Measurements from ENCODE around the gene PACSIN3.

PACSIN3 gene

GRCh38 chr11:47176328-47177228 lies 9.7 kb downstream of the PACSIN3 start, which contains the start of gene ARFGAP2:
ARFGAP2 (minus strand) TSS chr11:47176879; CDS start chr11:47176853, 26 bp downstream.
- H3K27me3 Mint-ChIP-seq: peaks cover 2% of the 10 kb centered on the region
- peak within 1 kb of the TSS; percentile 97 for H3K27ac Mint-ChIP-seq
- DNase-seq (ENCODE audit: low spot score in 2 of 2): peak; percentile 91 to 95
- peaks cover 28% of the 10 kb centered on the region for H3K4me1 Mint-ChIP-seq
- H3K36me3 Mint-ChIP-seq: peaks cover 7% of the 10 kb centered on the region
- H3K9me3 Mint-ChIP-seq: no peaks in the 10 kb centered on the region
- peak within 1 kb of the TSS; percentile 94 for H3K4me3 Mint-ChIP-seq
- ATAC-seq (ENCODE audit: low read depth): peak; percentile 90

GRCh38 chr11:47175746-47176327 lies 10.4 kb downstream of the PACSIN3 start:
- H3K36me3 Mint-ChIP-seq: peaks cover 10% of the 10 kb centered on the region
- DNase-seq (ENCODE audit: low spot score in 2 of 2) (no peak), ATAC-seq (ENCODE audit: low read depth) (no peak)
- peaks cover 2% of the 10 kb centered on the region for H3K27me3 Mint-ChIP-seq
- peak overlapping the region; percentile 97 for H3K27ac Mint-ChIP-seq
- H3K4me1 Mint-ChIP-seq: peaks cover 28% of the 10 kb centered on the region
- H3K4me3 Mint-ChIP-seq: peak overlapping the region; percentile 94
- no peaks in the 10 kb centered on the region for H3K9me3 Mint-ChIP-seq

GRCh38 chr11:47172740-47173336 lies 13.4 kb downstream of the PACSIN3 start:
- H3K4me1 Mint-ChIP-seq: peaks cover 23% of the 10 kb centered on the region
- no peak overlapping the region for H3K4me3 Mint-ChIP-seq
- H3K36me3 Mint-ChIP-seq: peaks cover 13% of the 10 kb centered on the region
- DNase-seq (ENCODE audit: low spot score in 2 of 2) (no peak), ATAC-seq (ENCODE audit: low read depth) (no peak)
- H3K27ac Mint-ChIP-seq: no peak overlapping the region
- no peaks in the 10 kb centered on the region for H3K27me3 Mint-ChIP-seq
- H3K9me3 Mint-ChIP-seq: no peaks in the 10 kb centered on the region

- no peaks in the 10 kb centered on the region for H3K27me3 Mint-ChIP-seq
- ATAC-seq (ENCODE audit: low read depth) (no peak), DNase-seq (ENCODE audit: low spot score in 2 of 2) (no peak)
- H3K4me3 Mint-ChIP-seq: no peak overlapping the region
- peaks cover 13% of the 10 kb centered on the region for H3K36me3 Mint-ChIP-seq
- no peaks in the 10 kb centered on the region for H3K9me3 Mint-ChIP-seq
- H3K4me1 Mint-ChIP-seq: peaks cover 16% of the 10 kb centered on the region
- H3K27ac Mint-ChIP-seq: peak overlapping the region; percentile 75
These were observed 14.4 kb downstream of the PACSIN3 start for GRCh38 chr11:47171856-47172255.

- Mint-ChIP-seq H3K27me3 (no peaks in the 10 kb centered on the region), H3K27ac (peak overlapping the region; percentile 75), H3K4me3 (no peak overlapping the region), H3K4me1 (peaks cover 16% of the 10 kb centered on the region), H3K36me3 (peaks cover 13% of the 10 kb centered on the region), H3K9me3 (no peaks in the 10 kb centered on the region)
- ATAC-seq (ENCODE audit: low read depth) (no peak), DNase-seq (ENCODE audit: low spot score in 2 of 2) (no peak)
These were observed 15.0 kb downstream of the PACSIN3 start for GRCh38 chr11:47171061-47171838.

- H3K27ac Mint-ChIP-seq: no peak overlapping the region
- peaks cover 7% of the 10 kb centered on the region for H3K36me3 Mint-ChIP-seq
- ATAC-seq (ENCODE audit: low read depth) (no peak), DNase-seq (ENCODE audit: low spot score in 2 of 2) (no peak)
- H3K4me3 Mint-ChIP-seq: no peak overlapping the region
- H3K9me3 Mint-ChIP-seq: no peaks in the 10 kb centered on the region
- no peaks in the 10 kb centered on the region for H3K27me3 Mint-ChIP-seq
- peaks cover 2% of the 10 kb centered on the region for H3K4me1 Mint-ChIP-seq
These were observed 19.9 kb downstream of the PACSIN3 start for GRCh38 chr11:47166368-47166767.

GRCh38 chr11:47165253-47165840 lies 20.9 kb downstream of the PACSIN3 start:
- Mint-ChIP-seq H3K4me1 (peaks cover 2% of the 10 kb centered on the region), H3K27me3 (no peaks in the 10 kb centered on the region), H3K27ac (no peak overlapping the region), H3K9me3 (no peaks in the 10 kb centered on the region), H3K36me3 (peaks cover 3% of the 10 kb centered on the region), H3K4me3 (no peak overlapping the region)
- ATAC-seq (ENCODE audit: low read depth): no peak
- DNase-seq (ENCODE audit: low spot score in 2 of 2): no peak

- H3K4me3 Mint-ChIP-seq: no peak overlapping the region
- ATAC-seq (ENCODE audit: low read depth) (no peak), DNase-seq (ENCODE audit: low spot score in 2 of 2) (no peak)
- H3K36me3 Mint-ChIP-seq: peaks cover 3% of the 10 kb centered on the region
- no peaks in the 10 kb centered on the region for H3K27me3 Mint-ChIP-seq
- peaks cover 2% of the 10 kb centered on the region for H3K4me1 Mint-ChIP-seq
- H3K27ac Mint-ChIP-seq: no peak overlapping the region
- H3K9me3 Mint-ChIP-seq: no peaks in the 10 kb centered on the region
These were observed 21.9 kb downstream of the PACSIN3 start for GRCh38 chr11:47164321-47164720.

- ATAC-seq (ENCODE audit: low read depth) (no peak), DNase-seq (ENCODE audit: low spot score in 2 of 2) (no peak)
- Mint-ChIP-seq H3K9me3 (no peaks in the 10 kb centered on the region), H3K36me3 (peaks cover 3% of the 10 kb centered on the region), H3K4me1 (peaks cover 2% of the 10 kb centered on the region), H3K27ac (no peak overlapping the region), H3K4me3 (no peak overlapping the region), H3K27me3 (no peaks in the 10 kb centered on the region)
These were observed 22.3 kb downstream of the PACSIN3 start for GRCh38 chr11:47163898-47164297.

- no peaks in the 10 kb centered on the region for H3K27me3 Mint-ChIP-seq
- H3K36me3 Mint-ChIP-seq: peaks cover 3% of the 10 kb centered on the region
- no peak for DNase-seq (ENCODE audit: low spot score in 2 of 2)
- no peak overlapping the region for H3K4me3 Mint-ChIP-seq
- peaks cover 2% of the 10 kb centered on the region for H3K4me1 Mint-ChIP-seq
- ATAC-seq (ENCODE audit: low read depth): no peak
- no peaks in the 10 kb centered on the region for H3K9me3 Mint-ChIP-seq
- H3K27ac Mint-ChIP-seq: no peak overlapping the region
These were observed 23.0 kb downstream of the PACSIN3 start for GRCh38 chr11:47163193-47163592.

GRCh38 chr11:47162426-47162825 lies 23.8 kb downstream of the PACSIN3 start:
- H3K36me3 Mint-ChIP-seq: peaks cover 3% of the 10 kb centered on the region

GRCh38 chr11:47161890-47162289 lies 24.3 kb downstream of the PACSIN3 start:
- Mint-ChIP-seq H3K27me3 (no peaks in the 10 kb centered on the region), H3K36me3 (peaks cover 3% of the 10 kb centered on the region), H3K4me1 (peaks cover 2% of the 10 kb centered on the region), H3K9me3 (no peaks in the 10 kb centered on the region), H3K27ac (no peak overlapping the region), H3K4me3 (no peak overlapping the region)
- DNase-seq (ENCODE audit: low spot score in 2 of 2) (no peak), ATAC-seq (ENCODE audit: low read depth) (no peak)

More at GRCh38 chr11:47162426-47162825, 23.8 kb downstream of the PACSIN3 start:
- no peaks in the 10 kb centered on the region for H3K9me3 Mint-ChIP-seq
- peaks cover 2% of the 10 kb centered on the region for H3K4me1 Mint-ChIP-seq
- H3K27me3 Mint-ChIP-seq: no peaks in the 10 kb centered on the region
- ATAC-seq (ENCODE audit: low read depth) (no peak), DNase-seq (ENCODE audit: low spot score in 2 of 2) (no peak)
- no peak overlapping the region for H3K27ac Mint-ChIP-seq
- H3K4me3 Mint-ChIP-seq: no peak overlapping the region

GRCh38 chr11:47161134-47161854 lies 24.9 kb downstream of the PACSIN3 start:
- no peak overlapping the region for H3K27ac Mint-ChIP-seq
- DNase-seq (ENCODE audit: low spot score in 2 of 2) (peak; percentile 50 to 59), ATAC-seq (ENCODE audit: low read depth) (peak; percentile 90)
- no peak overlapping the region for H3K4me3 Mint-ChIP-seq
- peaks cover 2% of the 10 kb centered on the region for H3K4me1 Mint-ChIP-seq
- H3K27me3 Mint-ChIP-seq: no peaks in the 10 kb centered on the region
- no peaks in the 10 kb centered on the region for H3K9me3 Mint-ChIP-seq
- H3K36me3 Mint-ChIP-seq: peaks cover 3% of the 10 kb centered on the region
